GM21528 (cell line): ENCODE measurements around the gene IGF1R.

Source experiments
- ATAC-seq: cut with Tn5 transposase; IDR thresholded peaks from one replicate; pipeline ENCODE4 v1.9.1; 2021; ENCODE audit warnings: mild to moderate bottlenecking, moderate library complexity; ENCODE audit not compliant: unreplicated experiment, low FRiP score

IGF1R gene

DNA sequence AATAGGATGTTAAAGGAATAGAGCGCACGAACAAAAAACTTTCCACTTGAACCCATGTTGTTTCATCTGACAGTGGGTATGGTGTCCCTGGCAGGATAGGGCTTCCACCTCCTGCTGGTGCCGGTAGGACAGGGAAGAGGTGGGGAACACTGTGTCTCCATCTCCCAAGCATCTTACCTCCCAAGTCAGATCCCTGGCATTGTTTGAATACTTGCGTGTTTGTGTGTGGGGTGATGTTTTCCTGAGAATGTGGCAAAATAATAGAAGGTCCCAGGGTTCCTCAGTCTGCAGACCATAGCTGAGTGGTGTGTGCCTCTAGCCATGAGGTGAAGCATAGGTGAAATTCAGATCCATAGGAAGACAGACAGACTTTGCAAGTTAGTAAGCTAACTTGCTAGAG is 119.4 kb downstream of the IGF1R start:
- no peak for ATAC-seq

DNA sequence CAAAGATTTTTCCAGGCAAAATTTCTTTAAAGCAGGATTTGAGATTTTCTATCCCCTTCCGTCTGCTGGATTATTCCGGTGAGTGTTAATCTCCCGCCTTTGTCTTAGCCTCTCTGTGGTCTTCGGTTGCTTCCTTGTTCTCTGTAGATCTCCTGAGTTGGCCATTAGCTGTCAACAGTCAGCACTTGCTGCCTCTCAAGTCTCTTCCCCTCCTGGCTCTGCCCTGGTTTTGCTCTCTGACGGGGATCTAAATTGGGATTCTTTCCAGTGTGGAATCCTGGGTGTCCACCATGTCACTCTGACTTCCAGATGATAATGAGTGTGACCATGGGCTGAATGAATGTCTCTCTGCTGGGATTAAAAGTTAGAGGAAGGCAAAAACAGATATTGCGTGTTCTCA is 121.5 kb downstream of the IGF1R start:
- ATAC-seq: no peak

DNA sequence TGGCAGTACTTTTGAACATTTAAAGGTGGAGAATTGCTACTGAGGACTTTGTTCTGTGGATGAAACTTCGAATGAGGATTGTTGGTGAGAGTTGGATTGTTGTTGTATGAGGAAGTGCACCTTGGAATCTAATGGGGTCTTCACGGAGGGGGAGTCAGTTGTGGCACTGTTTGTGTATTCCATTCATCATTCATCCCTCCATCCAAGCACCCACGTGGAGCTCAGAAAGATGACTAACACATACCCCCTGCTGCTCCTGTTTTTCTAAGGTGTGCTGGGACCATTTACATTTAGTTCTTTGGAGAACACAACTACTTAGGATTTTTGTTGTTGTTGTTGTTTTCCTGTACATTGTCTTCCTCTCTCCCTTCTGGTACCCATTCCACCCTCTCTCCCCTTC is 122.6 kb downstream of the IGF1R start:
- ATAC-seq: no peak

DNA sequence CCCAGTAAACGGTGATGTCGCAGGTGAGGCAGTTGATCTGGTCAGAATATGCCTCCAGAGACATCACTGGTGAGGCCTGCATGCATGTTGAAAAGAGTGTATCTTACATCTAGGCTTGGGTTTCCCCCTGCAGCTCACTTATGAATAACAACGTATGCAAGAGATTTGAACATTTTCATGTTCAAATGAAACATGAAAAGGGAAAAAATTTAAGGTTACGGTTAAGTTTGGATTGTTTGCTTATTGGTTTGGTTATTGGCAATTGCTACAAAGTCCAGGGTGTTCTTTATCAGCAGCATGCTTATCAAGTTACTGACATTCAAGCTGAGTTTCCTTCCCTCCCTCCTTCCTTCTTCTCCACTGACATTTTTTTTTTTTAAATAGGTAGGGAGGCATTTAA is 123.2 kb downstream of the IGF1R start:
- no peak for ATAC-seq

DNA sequence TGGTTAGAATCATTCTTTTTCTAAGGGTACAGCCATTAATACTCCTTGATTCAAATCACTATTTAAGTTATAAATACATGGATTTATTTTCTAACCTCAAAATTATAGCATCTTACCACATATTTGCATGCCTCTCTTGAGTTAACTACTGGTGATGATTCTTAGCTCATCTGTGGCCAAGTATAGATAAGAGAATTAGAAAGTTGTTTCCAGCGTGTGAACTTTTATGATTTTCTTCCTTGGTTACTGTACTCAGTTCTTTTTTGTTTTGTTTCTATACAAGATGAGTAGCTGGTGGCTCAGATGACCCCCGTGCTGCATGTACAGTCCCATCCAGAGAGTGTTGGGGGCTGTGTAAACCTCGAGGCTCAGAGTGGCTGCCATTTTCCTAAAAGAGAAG is 124.6 kb downstream of the IGF1R start:
- no peak for ATAC-seq

DNA sequence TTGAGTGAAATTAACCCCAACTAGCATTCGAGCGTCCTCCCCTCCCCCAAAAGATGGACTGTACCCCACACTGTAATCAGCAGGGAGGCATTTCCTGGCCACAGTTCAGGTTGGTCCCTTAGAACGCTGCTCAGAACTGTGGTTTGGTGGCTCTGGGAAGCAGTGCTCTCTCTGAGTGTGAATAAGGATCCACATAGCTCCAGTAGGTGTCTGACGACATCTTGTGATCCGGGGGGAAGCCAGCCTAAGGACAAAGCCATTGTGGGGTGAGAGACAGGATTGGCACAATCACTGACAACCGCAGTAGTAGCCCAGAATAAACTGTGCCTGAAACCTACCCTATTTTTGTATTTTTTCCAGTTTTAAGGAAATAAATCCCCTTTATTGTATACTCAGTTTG is 125.3 kb downstream of the IGF1R start:
- ATAC-seq: no peak

DNA sequence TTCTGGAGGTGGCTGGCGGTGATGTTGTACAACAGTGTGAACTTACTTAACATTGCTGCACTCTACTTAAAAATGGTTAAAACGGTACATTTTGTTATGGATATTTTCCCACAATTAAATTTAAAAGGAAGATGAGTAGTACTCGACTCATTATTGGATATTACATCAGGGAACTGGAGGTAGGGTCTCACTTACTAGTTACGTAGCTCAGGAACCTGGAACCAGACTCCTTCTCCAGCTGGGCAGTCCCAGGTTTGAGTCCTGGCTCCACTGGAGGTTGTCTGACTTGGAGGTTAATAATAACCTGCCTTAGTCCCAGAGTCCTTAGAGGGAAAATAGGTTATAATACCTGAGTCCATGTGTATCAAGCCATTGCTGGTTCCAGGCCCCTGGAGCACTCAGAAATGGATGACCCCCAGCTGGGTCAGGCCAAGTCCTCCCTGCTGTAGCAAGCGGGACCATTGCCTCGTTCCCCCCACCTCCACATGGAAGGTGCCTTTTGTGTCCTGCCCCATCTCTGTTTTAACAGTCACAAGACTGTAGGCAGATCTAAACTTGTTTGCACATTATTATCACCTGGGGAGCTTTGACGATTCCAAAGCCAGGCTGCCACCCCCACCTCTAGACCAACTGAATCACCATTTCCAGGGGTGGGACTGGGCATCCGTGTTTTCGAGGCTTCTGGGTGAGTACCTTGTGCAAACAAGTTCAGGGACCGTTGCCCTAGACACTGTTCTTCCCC is 126.6 kb downstream of the IGF1R start:
- no peak for ATAC-seq

DNA sequence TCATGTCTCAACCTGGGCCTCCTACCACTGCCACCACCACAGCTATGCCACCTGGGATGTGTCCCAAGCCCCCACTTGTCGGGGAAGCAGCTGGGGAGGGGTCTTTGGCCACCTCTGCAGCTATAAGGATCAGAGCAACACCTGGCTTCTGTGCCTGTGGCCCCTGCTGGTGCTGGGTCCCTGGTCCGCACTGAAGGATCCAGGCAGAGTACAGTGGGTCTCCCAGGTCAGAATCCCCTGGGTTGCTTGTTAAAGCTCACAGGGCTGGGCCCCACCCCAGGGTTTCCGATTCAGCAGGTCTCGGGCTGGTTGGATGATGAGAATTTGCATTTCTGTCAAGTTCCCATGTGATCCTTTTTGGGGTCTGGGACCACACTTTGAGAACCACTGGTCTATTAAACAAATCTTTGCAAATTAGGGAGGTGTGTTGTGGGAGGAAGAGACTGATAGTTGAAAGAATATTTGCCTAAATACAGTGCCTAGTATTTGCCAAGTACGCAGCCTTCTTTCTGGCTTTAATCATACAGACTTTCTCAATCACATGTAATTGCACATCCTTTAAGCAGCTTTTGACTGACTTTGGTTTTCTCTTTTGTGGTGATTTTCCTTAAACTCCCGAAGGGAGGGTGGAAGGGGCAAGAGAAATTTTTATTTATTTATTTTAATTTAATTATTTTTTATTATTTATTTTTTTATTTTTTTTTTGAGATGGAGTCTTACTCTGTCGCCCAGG is 127.3 kb downstream of the IGF1R start:
- no peak for ATAC-seq

DNA sequence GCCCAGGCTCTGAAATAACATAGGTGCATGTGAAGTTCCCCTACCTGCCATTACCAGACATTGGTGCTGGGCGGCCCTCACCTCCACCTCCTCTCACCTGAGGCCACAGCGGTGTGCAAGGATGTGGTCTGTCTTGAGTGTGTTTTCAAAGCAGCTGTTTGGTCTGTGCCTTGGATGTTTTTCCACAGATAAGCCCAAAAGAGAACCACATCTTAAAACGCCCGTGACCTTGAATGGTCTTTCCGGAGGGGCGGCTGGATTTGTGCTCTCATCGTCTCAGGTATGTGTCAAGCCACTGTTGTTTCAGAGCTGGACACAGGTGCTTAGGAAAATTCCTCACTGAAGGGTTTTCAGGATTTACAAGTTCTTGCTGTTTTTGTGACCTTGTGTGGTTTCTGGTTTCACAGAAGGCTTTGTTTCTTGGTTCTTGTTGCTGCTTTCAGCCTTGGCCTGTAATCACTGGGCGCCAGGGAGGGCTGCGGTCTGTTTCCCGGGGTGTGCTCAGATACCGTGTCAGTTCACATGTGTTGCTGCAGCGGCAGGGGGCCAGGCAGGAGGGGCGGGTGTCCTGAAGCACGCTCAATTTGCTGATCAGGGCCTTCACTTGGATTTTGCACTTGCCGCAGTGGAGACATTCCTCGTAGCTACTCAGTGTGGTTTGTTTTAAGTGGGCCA is 128.4 kb downstream of the IGF1R start:
- ATAC-seq: no peak

DNA sequence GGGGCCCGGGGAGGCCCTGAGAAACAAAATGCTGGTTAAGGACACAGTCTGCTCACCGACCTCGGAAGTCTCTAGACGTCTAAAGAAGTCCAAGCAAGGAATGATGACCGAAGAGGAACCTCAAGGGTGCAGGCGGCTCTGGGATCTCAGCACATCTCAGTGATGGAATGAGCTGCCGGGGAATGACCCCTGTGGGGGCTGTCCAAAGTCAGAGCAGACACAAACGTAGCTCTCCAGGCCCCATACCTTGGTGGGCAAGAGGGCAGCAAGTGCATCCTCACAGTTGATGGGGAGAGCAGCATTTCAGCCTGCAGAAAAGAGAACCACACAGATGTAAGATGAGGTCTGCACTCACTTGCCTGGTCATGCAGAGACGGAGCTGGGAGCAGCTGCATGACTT is 129.1 kb downstream of the IGF1R start:
- no peak for ATAC-seq

DNA sequence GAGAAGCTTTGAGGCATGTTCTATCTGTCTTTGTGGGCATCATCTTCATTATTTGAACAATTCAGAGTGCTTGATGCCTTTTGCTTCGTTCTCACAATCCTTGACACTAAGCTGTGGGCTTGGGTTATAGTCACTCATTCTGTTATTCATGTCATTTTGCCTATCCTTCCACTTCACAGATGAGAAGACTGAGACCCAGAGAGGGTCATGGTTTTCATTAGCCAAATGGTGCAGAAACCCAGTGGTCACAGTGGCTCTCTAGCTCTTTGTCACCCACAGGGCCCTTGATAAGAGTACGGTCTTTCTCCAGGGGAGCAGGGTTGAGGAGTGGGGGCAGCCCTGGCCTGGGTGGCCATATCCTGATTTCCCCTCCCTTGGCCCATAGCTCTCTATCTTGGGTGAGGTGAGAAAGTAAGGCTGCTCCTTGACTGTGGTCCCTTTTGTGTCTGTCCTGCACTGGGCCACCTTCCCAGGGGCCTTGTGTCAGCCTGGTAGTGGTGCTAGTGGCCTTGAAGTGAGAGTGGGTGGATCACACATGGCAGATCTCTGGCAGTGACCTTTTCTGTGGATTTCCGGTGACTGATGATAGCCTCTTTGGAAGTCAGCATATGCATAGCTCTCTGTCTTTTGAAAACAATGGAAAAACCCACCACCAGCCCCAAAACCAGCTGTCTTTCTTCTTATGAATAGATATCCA is 130.1 kb downstream of the IGF1R start:
- no peak for ATAC-seq

DNA sequence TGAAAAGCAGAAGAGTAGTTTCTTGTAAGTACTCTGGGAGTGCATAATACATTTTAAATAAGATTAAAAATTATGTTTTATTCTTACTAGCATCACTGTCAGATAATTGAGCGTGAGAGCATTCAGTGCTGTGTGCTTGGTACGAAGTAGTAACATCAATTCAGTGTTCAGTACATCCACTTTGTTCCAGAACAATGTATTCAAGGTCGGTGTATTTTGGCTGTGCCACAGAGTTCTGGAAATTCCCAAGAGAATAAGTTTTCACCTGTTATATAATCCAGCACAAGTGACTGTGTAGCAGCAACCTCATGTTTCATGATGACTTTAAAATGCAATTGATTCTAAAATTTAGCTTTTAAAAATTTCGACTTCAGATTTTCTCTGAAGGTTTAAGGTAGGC is 130.6 kb downstream of the IGF1R start:
- no peak for ATAC-seq

DNA sequence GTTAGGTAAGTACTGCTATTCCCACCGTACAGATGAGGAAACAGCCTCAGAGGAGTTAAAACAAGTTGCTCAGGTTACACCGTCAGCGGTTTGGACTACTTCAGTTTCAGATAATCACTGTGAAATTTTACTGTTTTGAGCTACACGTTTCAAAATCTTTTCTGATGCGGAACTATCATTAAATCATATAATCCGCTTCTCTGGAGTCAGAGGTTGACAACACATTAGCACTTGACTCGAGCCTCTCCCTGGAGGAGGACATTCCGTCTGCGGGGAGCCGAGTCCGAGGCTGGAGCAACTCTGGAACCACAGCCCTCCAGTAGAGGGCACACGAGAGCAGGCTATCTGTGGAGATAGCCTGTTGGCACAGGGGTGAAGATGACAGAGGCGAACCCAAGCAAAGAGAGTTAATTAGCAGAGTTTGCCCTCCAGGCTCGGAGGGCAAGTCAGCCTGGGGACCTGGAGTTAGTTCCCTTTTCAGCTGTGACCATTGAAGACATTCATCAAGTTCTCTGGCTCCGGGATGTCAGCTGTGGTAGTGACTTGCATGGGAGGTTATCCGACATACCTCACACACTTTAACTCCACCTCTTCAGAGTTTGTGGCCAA is 131.2 kb downstream of the IGF1R start:
- ATAC-seq: peak; percentile 93

DNA sequence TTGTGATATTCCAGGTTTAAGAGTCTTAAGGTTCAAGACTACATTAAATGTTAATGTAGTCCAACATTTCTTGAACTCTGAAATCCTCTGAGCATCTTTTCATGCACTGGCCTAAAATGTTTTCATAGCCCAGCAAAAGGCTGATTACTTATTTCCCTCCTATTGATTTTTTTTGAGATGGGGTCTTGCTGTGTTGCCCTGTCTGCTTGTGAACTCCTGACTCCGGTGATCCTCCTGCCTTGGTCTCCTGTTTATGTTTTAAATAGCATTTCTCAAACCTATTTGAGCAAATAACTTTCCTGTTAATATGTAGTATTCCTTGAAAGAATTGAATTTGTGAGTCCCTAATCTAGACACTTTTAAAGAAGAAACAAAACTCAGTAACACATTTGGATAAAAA is 133.5 kb downstream of the IGF1R start:
- no peak for ATAC-seq

DNA sequence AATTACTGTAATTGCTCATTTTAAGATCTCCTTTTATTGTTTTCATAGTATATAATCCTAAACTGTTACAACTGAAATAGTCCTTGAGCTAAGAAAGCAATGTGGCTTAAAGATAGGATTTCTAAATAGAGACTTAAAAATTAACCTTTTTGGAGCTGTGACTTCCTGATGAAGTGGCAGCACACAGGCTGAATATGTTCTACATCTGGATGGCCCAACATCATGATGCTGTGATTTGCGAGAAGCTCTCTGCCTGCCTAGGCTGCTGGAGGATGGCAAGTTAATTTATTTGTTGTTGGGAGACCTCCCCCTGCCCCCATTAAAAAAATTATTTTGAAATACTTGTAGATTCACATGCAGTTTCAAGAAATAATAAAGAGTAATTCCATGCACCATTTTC is 134.5 kb downstream of the IGF1R start:
- ATAC-seq: no peak

DNA sequence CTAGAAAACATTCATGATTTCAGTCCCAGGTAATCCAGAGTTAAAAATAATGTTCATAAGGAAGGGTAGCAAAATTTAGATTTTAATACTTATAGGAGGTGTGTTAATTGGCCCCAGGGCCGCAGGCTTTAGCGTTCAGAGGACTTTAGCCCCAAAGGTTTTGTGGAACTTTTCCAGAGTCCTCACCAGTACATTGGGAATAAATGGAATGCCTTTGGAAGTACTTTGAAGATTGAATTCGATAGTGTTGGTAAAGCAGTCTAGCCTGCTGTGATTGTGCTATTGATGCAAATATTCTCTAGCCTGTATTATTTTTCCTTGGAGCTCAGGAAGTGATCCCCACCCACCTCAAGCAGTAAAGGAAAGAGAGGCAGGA is 137.1 kb downstream of the IGF1R start:
- ATAC-seq: no peak

DNA sequence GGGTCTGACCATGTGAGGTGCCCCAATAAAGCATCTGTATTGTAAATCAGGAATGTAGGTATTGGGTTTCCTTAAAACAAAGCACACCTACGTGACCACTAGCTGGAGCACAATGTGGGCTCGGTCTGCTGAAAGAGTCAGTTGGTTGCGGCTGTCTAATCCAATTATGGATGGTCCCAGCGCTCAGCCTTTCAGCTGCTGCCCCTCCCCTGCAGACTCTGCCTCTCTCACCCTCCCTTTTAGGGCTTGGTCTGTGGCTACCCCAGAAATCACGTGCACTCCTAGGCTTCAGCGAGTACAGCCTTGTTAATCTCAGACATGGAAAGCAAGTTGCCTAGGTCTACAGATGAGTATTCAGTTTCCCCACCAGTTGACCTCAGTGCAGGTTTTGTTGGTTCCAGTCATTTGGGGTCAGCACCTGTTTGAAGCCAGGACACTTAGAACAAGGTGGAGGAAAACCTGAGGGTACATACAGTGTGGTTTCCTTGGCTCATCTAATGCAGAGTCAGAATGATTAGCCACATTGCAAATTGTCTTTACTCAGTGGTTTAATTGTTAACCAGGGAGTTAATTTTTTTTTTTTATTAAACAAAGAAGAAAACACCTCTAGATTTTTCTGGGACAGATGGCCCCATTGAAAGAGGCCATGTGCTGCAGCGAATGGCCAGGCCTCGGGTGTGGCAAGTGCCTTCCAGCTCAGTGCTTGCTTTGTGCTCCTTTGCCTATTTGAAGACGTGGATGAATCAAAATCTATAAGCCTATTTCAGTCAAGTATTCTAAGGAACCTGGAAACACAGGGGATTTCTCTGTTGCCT is 137.7 kb downstream of the IGF1R start:
- peak; percentile 66 for ATAC-seq

DNA sequence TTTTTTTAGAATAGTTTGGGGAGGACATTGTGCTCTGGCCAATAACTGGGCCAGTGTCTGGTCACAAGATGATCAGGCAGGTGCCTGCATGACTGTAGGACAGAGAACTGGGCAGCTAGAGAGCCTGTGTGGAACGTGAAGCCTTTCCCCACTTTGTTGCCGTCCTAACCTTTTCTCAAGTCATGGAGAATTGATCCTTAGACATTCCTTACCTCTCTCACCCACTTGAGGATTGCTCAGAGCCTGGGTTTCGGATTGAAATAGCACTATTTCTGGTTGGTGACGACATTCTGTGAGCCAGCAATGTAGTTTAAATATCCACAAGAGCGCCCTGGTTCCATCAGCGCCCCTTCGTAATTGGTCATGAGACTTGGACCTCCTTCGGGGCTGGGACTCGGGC is 138.4 kb downstream of the IGF1R start:
- ATAC-seq: peak; percentile 24

DNA sequence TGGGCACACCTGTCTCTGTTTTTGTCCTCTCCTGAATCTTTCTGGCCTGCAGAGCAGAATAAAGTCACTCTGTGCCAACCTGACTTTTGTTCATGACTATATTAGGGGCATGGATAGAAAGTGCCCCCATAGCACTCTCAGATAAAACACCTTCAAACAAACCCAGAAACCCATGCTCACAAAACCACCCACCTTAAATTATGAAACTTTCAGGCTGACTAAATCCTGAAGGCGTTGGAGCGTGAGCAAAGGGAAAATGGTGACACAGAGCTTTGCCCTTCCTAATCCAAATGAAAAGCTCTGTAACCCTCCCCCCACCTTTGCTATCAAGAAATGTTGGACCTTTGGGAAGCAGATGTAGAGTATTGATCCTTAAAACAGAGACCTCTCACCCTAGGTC is 138.9 kb downstream of the IGF1R start:
- no peak for ATAC-seq
